Thyroid gland (tissue), 4 donors: ENCODE data around the gene P2RX3.

Experiments
- CTCF ChIP-seq, 6 experiments: fragments of 200-600 bp in 3 of 6; fragments of 450-650 bp in 3 of 6; sonication (generic) in 3 of 6; IDR thresholded peaks; one replicate each; pipeline ENCODE4 v1.5.1; 2016 to 2019; ENCODE audit warnings: antibody characterized with exemption in 6 of 6, mild to moderate bottlenecking in 2 of 6, inconsistent platforms in 1 of 6, moderate library complexity in 1 of 6
- POLR2A ChIP-seq, 2 donors: fragments of 450-650 bp; IDR thresholded peaks; one replicate each; pipeline ENCODE4 v1.6.1; 2017; ENCODE audit warnings: antibody characterized with exemption in 2 of 2, mild to moderate bottlenecking in 2 of 2, moderate library complexity in 1 of 2

- TF ChIP-seq CTCF (IDR thresholded peaks at IDR 0.05) (no peak), POLR2A (IDR thresholded peaks at IDR 0.05) (peak in 1 of 2 donors; percentile 41)
Observed at GRCh38 chr11:57325735-57326048, 12.5 kb upstream of the P2RX3 start.
